Skeletal muscle satellite cell (primary cell): ENCODE measurements around the gene KLHL29.

Experiments used
- H3K27me3 ChIP-seq: 2 replicates; pipeline ENCODE4 v1.7.0; 2013; ENCODE audit warnings: low read length; ENCODE audit not compliant: control insufficient read depth, insufficient read depth
- H3K36me3 ChIP-seq: 2 replicates; pipeline ENCODE4 v1.7.0; 2013; ENCODE audit warnings: mild to moderate bottlenecking, control low read depth, low read length; ENCODE audit not compliant: insufficient read depth
- H3K4me1 ChIP-seq: 2 replicates; pipeline ENCODE4 v1.7.0; 2013; ENCODE audit warnings: low read length; ENCODE audit not compliant: control insufficient read depth, insufficient read depth
- H3K4me2 ChIP-seq: 2 replicates; pipeline ENCODE4 v1.7.0; 2013; ENCODE audit warnings: mild to moderate bottlenecking, low read length
- H3K4me3 ChIP-seq: 2 replicates; pipeline ENCODE4 v1.7.0; 2013; ENCODE audit warnings: low read length
- H3K9ac ChIP-seq: 2 replicates; pipeline ENCODE4 v1.7.0; 2013; ENCODE audit warnings: mild to moderate bottlenecking, low read depth, low read length, moderate library complexity
- H3K9me3 ChIP-seq: replicated peaks from 2 replicates; pipeline ENCODE4 v1.7.0; 2013; ENCODE audit warnings: mild to moderate bottlenecking, control low read depth, low read length

KLHL29 gene

GRCh38 chr2:23554054-23554697 is 169.2 kb downstream of the KLHL29 start:
- no peak overlapping the region for H3K4me2 ChIP-seq
- H3K9ac ChIP-seq, result no peak overlapping the region
- peaks cover 4% of the 10 kb centered on the region for H3K4me1 ChIP-seq
- no peaks in the 10 kb centered on the region for H3K36me3 ChIP-seq
- H3K9me3 ChIP-seq, result no peaks in the 10 kb centered on the region
- no peak overlapping the region for H3K4me3 ChIP-seq
- H3K27me3 ChIP-seq, result no peaks in the 10 kb centered on the region

- H3K4me2 ChIP-seq, result no peak overlapping the region
- no peak overlapping the region for H3K9ac ChIP-seq
- no peak overlapping the region for H3K4me3 ChIP-seq
- H3K36me3 ChIP-seq, result no peaks in the 10 kb centered on the region
- H3K27me3 ChIP-seq, result no peaks in the 10 kb centered on the region
- no peaks in the 10 kb centered on the region for H3K4me1 ChIP-seq
- no peaks in the 10 kb centered on the region for H3K9me3 ChIP-seq
These were observed 171.0 kb downstream of the KLHL29 start for GRCh38 chr2:23555944-23556343.

DNA sequence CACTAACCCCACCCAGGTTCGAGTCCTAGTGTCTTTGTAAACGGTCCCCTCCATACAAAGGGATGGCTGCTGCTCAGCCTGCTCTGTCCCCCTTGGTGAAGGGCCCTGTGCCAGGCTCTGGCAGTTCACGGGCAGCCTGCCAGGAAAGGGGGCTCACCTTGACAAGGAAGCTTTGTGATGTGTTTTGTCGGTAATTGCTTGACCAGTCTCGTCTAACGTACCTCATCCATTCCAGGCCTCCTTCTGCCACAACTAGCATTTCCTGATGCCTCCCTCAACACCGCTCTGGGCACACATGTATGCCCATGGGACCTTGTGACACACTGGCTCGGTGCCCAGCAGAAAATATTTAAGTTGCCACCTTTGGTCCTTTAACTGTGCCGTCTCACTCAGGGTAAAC is 171.9 kb downstream of the KLHL29 start:
- Histone ChIP-seq H3K27me3 (no peaks in the 10 kb centered on the region), H3K4me2 (no peak overlapping the region), H3K4me3 (no peak overlapping the region), H3K4me1 (no peaks in the 10 kb centered on the region), H3K36me3 (no peaks in the 10 kb centered on the region), H3K9me3 (no peaks in the 10 kb centered on the region), H3K9ac (no peak overlapping the region)

DNA sequence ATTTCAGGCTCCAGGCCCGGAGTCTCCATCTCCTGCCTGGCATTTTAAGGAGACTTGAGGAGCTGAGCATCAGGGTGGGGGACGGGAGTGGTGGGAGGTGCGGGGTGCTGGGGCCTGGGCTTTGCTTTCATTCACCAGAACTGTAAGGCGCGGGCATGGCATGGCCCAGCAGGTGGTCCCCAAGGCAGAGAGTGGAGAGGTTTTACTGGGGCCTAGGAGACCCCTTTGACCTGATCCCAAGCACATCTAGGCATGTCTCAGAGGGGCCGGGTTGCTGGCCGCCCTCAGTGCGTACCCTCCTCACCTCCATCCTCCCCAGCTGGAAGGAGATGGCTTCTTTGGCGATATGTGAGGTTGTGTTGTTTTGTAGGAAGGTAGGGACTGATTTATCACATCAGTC is 172.5 kb downstream of the KLHL29 start:
- Histone ChIP-seq H3K36me3 (no peaks in the 10 kb centered on the region), H3K27me3 (no peaks in the 10 kb centered on the region), H3K4me1 (no peaks in the 10 kb centered on the region), H3K9me3 (no peaks in the 10 kb centered on the region), H3K4me2 (no peak overlapping the region), H3K9ac (no peak overlapping the region), H3K4me3 (no peak overlapping the region)

DNA sequence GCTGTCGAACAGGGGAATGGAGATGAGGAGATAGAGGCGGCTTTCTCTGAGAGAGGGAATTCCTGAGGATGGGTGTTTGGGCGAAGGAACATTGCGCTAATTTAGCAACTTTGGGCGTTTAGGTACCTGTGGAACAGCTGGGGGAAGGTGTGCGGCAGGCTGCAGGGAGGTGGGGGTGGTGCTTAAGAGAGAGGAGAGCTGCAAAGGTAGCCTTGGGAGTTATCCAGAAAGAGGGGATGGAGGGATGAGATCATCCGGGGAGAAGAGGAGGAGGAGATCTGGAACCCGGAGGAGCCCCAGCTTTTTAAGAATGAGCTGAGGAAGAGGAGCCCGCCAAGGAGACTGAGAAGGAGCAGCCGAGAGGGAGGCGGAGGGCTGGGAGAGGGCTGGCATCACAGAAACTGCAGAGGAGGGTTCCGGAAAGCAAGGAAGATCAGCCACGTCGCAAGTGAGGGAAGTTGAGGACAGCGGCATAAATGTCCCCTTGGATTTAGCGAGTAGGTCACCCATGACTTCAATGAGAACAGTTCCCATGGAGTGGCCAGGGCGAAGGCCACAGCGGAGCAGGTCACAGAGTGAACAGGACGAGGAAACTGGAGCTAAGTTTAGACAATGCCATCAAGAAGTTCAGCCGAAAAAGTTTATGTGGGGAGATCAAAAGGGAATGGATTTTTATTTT is 174.7 kb downstream of the KLHL29 start:
- H3K9ac ChIP-seq, result no peak overlapping the region
- peaks cover 21% of the 10 kb centered on the region for H3K4me1 ChIP-seq
- H3K27me3 ChIP-seq, result no peaks in the 10 kb centered on the region
- no peaks in the 10 kb centered on the region for H3K9me3 ChIP-seq
- no peak overlapping the region for H3K4me2 ChIP-seq
- H3K36me3 ChIP-seq, result no peaks in the 10 kb centered on the region
- H3K4me3 ChIP-seq, result no peak overlapping the region

GRCh38 chr2:23561088-23561487 is 176.1 kb downstream of the KLHL29 start:
- no peak overlapping the region for H3K4me2 ChIP-seq
- H3K36me3 ChIP-seq, result no peaks in the 10 kb centered on the region
- no peaks in the 10 kb centered on the region for H3K27me3 ChIP-seq
- no peaks in the 10 kb centered on the region for H3K9me3 ChIP-seq
- no peak overlapping the region for H3K4me3 ChIP-seq
- peaks cover 31% of the 10 kb centered on the region for H3K4me1 ChIP-seq
- no peak overlapping the region for H3K9ac ChIP-seq

- peaks cover 34% of the 10 kb centered on the region for H3K4me1 ChIP-seq
- H3K9me3 ChIP-seq, result no peaks in the 10 kb centered on the region
- no peak overlapping the region for H3K9ac ChIP-seq
- no peak overlapping the region for H3K4me2 ChIP-seq
- no peaks in the 10 kb centered on the region for H3K36me3 ChIP-seq
- no peaks in the 10 kb centered on the region for H3K27me3 ChIP-seq
- H3K4me3 ChIP-seq, result no peak overlapping the region
These were observed 176.6 kb downstream of the KLHL29 start for GRCh38 chr2:23561544-23561943.

DNA sequence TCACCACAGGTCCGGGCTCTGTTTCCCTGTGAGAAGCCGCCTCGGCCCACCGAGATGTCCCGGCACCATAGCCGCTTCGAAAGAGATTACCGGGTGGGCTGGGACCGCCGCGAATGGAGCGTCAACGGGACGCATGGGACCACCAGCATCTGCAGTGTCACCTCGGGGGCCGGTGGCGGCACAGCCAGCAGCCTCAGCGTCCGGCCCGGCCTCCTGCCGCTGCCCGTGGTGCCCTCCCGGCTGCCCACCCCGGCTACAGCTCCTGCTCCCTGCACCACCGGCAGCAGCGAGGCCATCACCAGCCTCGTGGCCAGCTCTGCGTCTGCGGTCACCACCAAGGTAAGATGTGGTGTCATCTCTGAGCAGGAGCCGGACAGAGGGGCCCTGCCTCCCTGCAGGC is 177.2 kb downstream of the KLHL29 start:
- Histone ChIP-seq H3K27me3 (no peaks in the 10 kb centered on the region), H3K4me1 (peaks cover 34% of the 10 kb centered on the region), H3K4me2 (no peak overlapping the region), H3K9ac (no peak overlapping the region), H3K4me3 (no peak overlapping the region), H3K9me3 (no peaks in the 10 kb centered on the region), H3K36me3 (no peaks in the 10 kb centered on the region)

GRCh38 chr2:23563151-23563550 is 178.2 kb downstream of the KLHL29 start:
- H3K4me2 ChIP-seq, result peak overlapping the region; percentile 71
- H3K27me3 ChIP-seq, result no peaks in the 10 kb centered on the region
- H3K4me1 ChIP-seq, result peaks cover 34% of the 10 kb centered on the region
- H3K36me3 ChIP-seq, result no peaks in the 10 kb centered on the region
- no peaks in the 10 kb centered on the region for H3K9me3 ChIP-seq
- peak overlapping the region; percentile 26 for H3K9ac ChIP-seq
- peak overlapping the region; percentile 39 for H3K4me3 ChIP-seq

GRCh38 chr2:23563673-23564614 is 179.0 kb downstream of the KLHL29 start:
- Histone ChIP-seq H3K9ac (peak overlapping the region; percentile 26), H3K9me3 (no peaks in the 10 kb centered on the region), H3K36me3 (no peaks in the 10 kb centered on the region), H3K4me1 (peaks cover 42% of the 10 kb centered on the region), H3K27me3 (no peaks in the 10 kb centered on the region), H3K4me3 (peak overlapping the region; percentile 39), H3K4me2 (peak overlapping the region; percentile 71)

DNA sequence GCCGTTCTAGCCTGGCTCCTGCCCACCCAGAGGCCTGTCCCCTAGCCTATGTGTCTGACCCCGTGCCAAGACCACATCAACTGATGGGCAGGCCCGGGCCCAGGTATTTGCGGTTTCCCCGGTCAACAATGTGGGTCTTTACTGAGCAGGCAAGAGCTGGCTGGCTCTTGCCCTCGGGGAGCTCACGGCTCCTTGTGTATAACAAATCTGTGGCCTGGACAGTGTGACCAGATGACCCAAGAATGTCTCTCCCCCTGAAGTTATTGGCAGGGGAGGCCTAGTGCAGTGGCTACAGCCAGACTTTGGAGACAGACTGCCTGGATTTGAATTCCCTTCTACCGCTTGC is 179.6 kb downstream of the KLHL29 start:
- H3K4me3 ChIP-seq, result no peak overlapping the region
- H3K27me3 ChIP-seq, result no peaks in the 10 kb centered on the region
- H3K4me1 ChIP-seq, result peaks cover 42% of the 10 kb centered on the region
- H3K9ac ChIP-seq, result peak overlapping the region; percentile 21
- no peaks in the 10 kb centered on the region for H3K9me3 ChIP-seq
- H3K36me3 ChIP-seq, result no peaks in the 10 kb centered on the region
- H3K4me2 ChIP-seq, result peak overlapping the region; percentile 39
